K562 (cell line): Measurements from ENCODE around the gene RIN3. TPM values are rescaled to one million over a fixed set of nuclear protein-coding genes. Genes with fewer than 3 reads are reported as not detected.

Source experiments
- ATAC-seq: fragments of 200-7000 bp; cut with Tn5 transposase; 3 replicates; pipeline ENCODE4 v1.9.1; 2020; ENCODE audit warnings: moderate library complexity
- BruUV-seq: library from RNA; stranded (reverse); fragments of 400-500 nt; replicated peaks from 2 replicates; lab custom pipeline; 2021; lab: Mats Ljungman, UMichigan
- CTCF ChIA-PET: fragments of 300-600 bp; formaldehyde crosslinking; extraction: SDS; loops from one replicate; lab custom pipeline; 2021; ENCODE audit warnings: low intra/inter-chr PET ratio; lab: Yijun Ruan, JAX
- POLR2A ChIA-PET: fragments of 300-600, 350-650 bp; sonication (Branson Sonifier 250); formaldehyde crosslinking; extraction: SDS; loops from one replicate; lab custom pipeline; 2021; ENCODE audit warnings: antibody characterized with exemption, inconsistent platforms; lab: Yijun Ruan, JAX
- DNase-seq, 4 experiments: peaks; one replicate each; pipeline versions ENCODE4 v3.0.0 to v3.0.0-alpha.2; 2011 to 2018; ENCODE audit warnings: low spot score in 3 of 4, mixed read lengths in 3 of 4; ENCODE audit errors: extremely low read depth in 1 of 4
- FAIRE-seq: peaks from 2 replicates; lab custom pipeline; 2011; peaks lifted over from hg19 to GRCh38; lab: Jason Lieb, UNC
- H2AFZ ChIP-seq: 2 replicates; pipeline ENCODE4 v1.6.0; 2011; ENCODE audit warnings: low read depth, low read length, control low read depth, inconsistent platforms
- H3K27ac ChIP-seq: fragments of 200-600 bp; 3 replicates; pipeline ENCODE4 v1.8.0; 2011; ENCODE audit warnings: low read depth, mild to moderate bottlenecking, control low read depth, inconsistent platforms, low read length, moderate library complexity, mixed read lengths; ENCODE audit errors: extremely low read depth
- H3K27me3 ChIP-seq, 2 experiments: fragments of 300-600 bp in 1 of 2; 2 replicates in 1 of 2; 3 replicates in 1 of 2; pipeline versions ENCODE4 v1.6.0 to v1.8.0; 2011; ENCODE audit warnings: inconsistent platforms in 2 of 2, low read length in 2 of 2, mild to moderate bottlenecking in 1 of 2, mixed read lengths in 1 of 2, moderate library complexity in 1 of 2; ENCODE audit not compliant: control insufficient read depth in 2 of 2, insufficient read depth in 2 of 2
- H3K36me3 ChIP-seq: fragments of 300-600 bp; 3 replicates; pipeline ENCODE4 v1.8.0; 2011; ENCODE audit warnings: mild to moderate bottlenecking, low read length, inconsistent platforms; ENCODE audit not compliant: control insufficient read depth, insufficient read depth
- H3K4me1 ChIP-seq, 2 experiments: fragments of 200-600 bp in 1 of 2; replicated peaks in 1 of 2; 2 replicates in 1 of 2; 3 replicates in 1 of 2; pipeline versions ENCODE4 v1.5.1 to v1.8.0; 2011; ENCODE audit warnings: inconsistent platforms in 2 of 2, low read length in 2 of 2, mild to moderate bottlenecking in 1 of 2, mixed read lengths in 1 of 2, moderate library complexity in 1 of 2; ENCODE audit not compliant: control insufficient read depth in 2 of 2, insufficient read depth in 2 of 2
- H3K4me2 ChIP-seq: 2 replicates; pipeline ENCODE4 v1.6.1; 2011; ENCODE audit warnings: low read length, control low read depth, inconsistent platforms, mixed read lengths; ENCODE audit not compliant: insufficient read depth
- H3K4me3 ChIP-seq: fragments of 200-600 bp; sonication (generic), shearing (Covaris generic); 2 replicates; pipeline ENCODE4 v1.5.1; 2016; ENCODE audit warnings: control low read depth, inconsistent platforms
- H3K79me2 ChIP-seq: fragments of 200-600 bp; 3 replicates; pipeline ENCODE4 v1.8.0; 2011; ENCODE audit warnings: low read length, inconsistent platforms; ENCODE audit not compliant: control insufficient read depth, insufficient read depth
- H3K9ac ChIP-seq, 2 experiments: 2 replicates each; pipeline versions ENCODE4 v1.6.0 to v1.6.1; 2011; ENCODE audit warnings: low read depth in 2 of 2, low read length in 2 of 2, control low read depth in 1 of 2, inconsistent platforms in 1 of 2, mild to moderate bottlenecking in 1 of 2, mixed read lengths in 1 of 2; ENCODE audit not compliant: insufficient read depth in 1 of 2
- H3K9me1 ChIP-seq: one replicate; pipeline ENCODE4 v1.6.0; 2011; ENCODE audit warnings: inconsistent platforms, mild to moderate bottlenecking, low read length, moderate library complexity; ENCODE audit not compliant: control insufficient read depth, insufficient read depth
- H3K9me3 ChIP-seq: replicated peaks from 2 replicates; pipeline ENCODE4 v1.5.1; 2011; ENCODE audit warnings: low read depth, low read length, inconsistent platforms; ENCODE audit not compliant: control insufficient read depth, insufficient read depth
- H4K20me1 ChIP-seq: replicated peaks from 2 replicates; pipeline ENCODE4 v1.6.1; 2011; ENCODE audit warnings: low read length, inconsistent platforms, mixed read lengths; ENCODE audit not compliant: control insufficient read depth, insufficient read depth
- ERF ChIP-seq: fragments of 450-650 bp; formaldehyde crosslinking; IDR thresholded peaks from 2 replicates; pipeline ENCODE4 v1.4.0; 2020; ENCODE audit warnings: mild to moderate bottlenecking, mixed read lengths
- L3MBTL2 ChIP-seq: fragments of 450-650 bp; IDR thresholded peaks from 2 replicates; pipeline ENCODE4 v1.6.1; 2016; ENCODE audit warnings: mild to moderate bottlenecking, moderate library complexity
- MLLT1 ChIP-seq, 2 experiments: fragments of 450-650 bp; IDR thresholded peaks; 2 replicates each; pipeline ENCODE4 v1.6.1; 2016
- XRCC4 ChIP-seq: IDR thresholded peaks from one replicate; pipeline ENCODE4 v1.6.1; 2011; ENCODE audit not compliant: insufficient read depth, insufficient read length; ENCODE audit errors: extremely low read depth
- ZNF316 ChIP-seq: fragments of 450-650 bp; IDR thresholded peaks from 2 replicates; pipeline ENCODE4 v1.6.1; 2016
- ZNF347 ChIP-seq: fragments of 450-650 bp; formaldehyde crosslinking; IDR thresholded peaks from 2 replicates; pipeline ENCODE4 v1.4.0; 2020; ENCODE audit warnings: low read depth, mild to moderate bottlenecking, moderate library complexity
- ZNF436 ChIP-seq: fragments of 250-450, 450-650 bp; sonication (Bioruptor Pico); formaldehyde crosslinking; IDR thresholded peaks from 2 replicates; pipeline ENCODE4 v1.7.0; 2020; ENCODE audit warnings: mild to moderate bottlenecking
- ZNF583 ChIP-seq: fragments of 250-450 bp; sonication (Bioruptor Pico); IDR thresholded peaks from 2 replicates; pipeline ENCODE4 v1.4.0; 2020
- ZNF592 ChIP-seq: fragments of 450-650 bp; IDR thresholded peaks from 2 replicates; pipeline ENCODE4 v1.6.1; 2017; ENCODE audit warnings: antibody characterized with exemption, mild to moderate bottlenecking
- WGBS: fragments of 100-300 bp; shearing (Covaris generic); methylation state at CpG from one replicate; pipeline ENCODE4 v1.1.6; 2016; ENCODE audit warnings: low coverage, mixed read lengths; ENCODE audit not compliant: insufficient coverage; ENCODE audit errors: missing lambda C conversion rate; 5-methylcytosine and 5-hydroxymethylcytosine counted together
- in situ Hi-C: fragments of 300-500 bp; cut with MboI; formaldehyde crosslinking; loops from 4 replicates; pipeline ENCODE4 v1.15.0; 2018; ENCODE audit warnings: inconsistent platforms, mixed read lengths
- intact Hi-C: fragments of 100-400 bp; cut with micrococcal nuclease; formaldehyde crosslinking; loops from 2 replicates; pipeline ENCODE4 v1.14.2; 2022
- polyA plus RNA-seq, 8 experiments: library from polyadenylated mRNA; depleted of rRNA in 4 of 8; stranded (reverse) in 5 of 8; unstranded in 3 of 8; fragments of >200 nt; fragmentation: Nextera tagmentation in 2 of 8; fragmentation: Illumina TruSeq in 1 of 8; extraction: Ambion mirVana in 2 of 8; extraction: Trizol in 1 of 8; gene quantifications; 2 replicates each; pipeline versions ENCODE4 v1.2.1 to v1.2.3, GENCODE V29; 2011 to 2014; ENCODE audit warnings: inconsistent platforms in 1 of 8, missing spikeins in 1 of 8
- total RNA-seq, 7 experiments: library from RNA; depleted of rRNA in 6 of 7; stranded (reverse); fragments of >200 nt in 6 of 7; fragmentation: Illumina TruSeq in 2 of 7; extraction: Trizol in 2 of 7; gene quantifications; 2 replicates each; pipeline versions ENCODE4 v1.2.1 to v1.2.3, GENCODE V29; 2011 to 2021; ENCODE audit warnings: low replicate concordance in 1 of 7

The RIN3 gene
- total and polyA plus RNA-seq, 9 of the 15 experiments (the other 6 are each of a cell fraction or from before 2014, with no cell fraction given): 0.01 to 0.49 (median 0.08) TPM; not detected in 5

GRCh38 chr14:92688434-92689375 is 175.1 kb downstream of the RIN3 start:
- DNase-seq: no peak
- CTCF ChIA-PET: interaction anchor here (0.8 kb wide), 1 partner anchor 95 kb away, joined by 4 read pairs; no protein-coding TSS in a partner anchor
- no TSS peak for BruUV-seq
- H3K27ac ChIP-seq: no peak overlapping the region
- H3K79me2 ChIP-seq: no peaks in the 10 kb centered on the region
- no peak overlapping the region for H3K4me2 ChIP-seq
- POLR2A ChIA-PET: no interaction called here
- no peak for TF ChIP-seq XRCC4
- no peak for TF ChIP-seq MLLT1 (IDR thresholded peaks at IDR 0.05)
- TF ChIP-seq ZNF436 (CRISPR knock-in tag): no peak
- TF ChIP-seq ZNF347 (CRISPR knock-in tag): no peak
- TF ChIP-seq ERF (CRISPR knock-in tag): no peak
- TF ChIP-seq ZNF592: no peak
- TF ChIP-seq ZNF316: no peak
- TF ChIP-seq ZNF583 (CRISPR knock-in tag): no peak
- TF ChIP-seq L3MBTL2: no peak
- TF ChIP-seq, all 486 proteins: peak for 0
- in situ Hi-C loops: no loop called here
- no peak for ATAC-seq
- intact Hi-C loops: no loop called here
- 22% methylated on average over 17 of the region's 30 CpGs for WGBS
- no peaks in the 10 kb centered on the region for H3K9me3 ChIP-seq
- no peaks in the 10 kb centered on the region for H3K36me3 ChIP-seq
- peaks cover 0 to 19% of the 10 kb centered on the region in 2 experiments; a peak in 2 of 5 replicates for H3K27me3 ChIP-seq
- H2AFZ ChIP-seq: no peak overlapping the region
- H3K9me1 ChIP-seq: no peaks in the 10 kb centered on the region
- no peak overlapping the region for H3K9ac ChIP-seq
- peaks cover 3% of the 10 kb centered on the region; the same call in 1 of the 2 replicates for H4K20me1 ChIP-seq
- FAIRE-seq: no peak
- H3K4me3 ChIP-seq: no peak overlapping the region
- H3K4me1 ChIP-seq: peaks cover 0 to 22% of the 10 kb centered on the region in 2 experiments; a peak in 2 of 5 replicates
